ENCODE data around the gene CACNA1A. TPM values are rescaled to one million over a fixed set of nuclear protein-coding genes. Genes with fewer than 3 reads are reported as not detected.

CACNA1A gene
- total RNA-seq, 1 experiment from 2014 or later: not detected

GRCh38 chr19:13302526-13303270 lies 203.6 kb downstream of the CACNA1A start:
- in situ Hi-C loops (cut with HindIII; ENCODE audit: low pct_unique_long_range_greater_than_20kb, low sequenced_read_pairs): no loop called here
- DNase-seq (ENCODE audit: low read depth, low spot score): no peak

GRCh38 chr19:13301627-13302334 lies 204.5 kb downstream of the CACNA1A start:
- no peak for DNase-seq (ENCODE audit: low read depth, low spot score)
- in situ Hi-C loops (cut with HindIII; ENCODE audit: low pct_unique_long_range_greater_than_20kb, low sequenced_read_pairs): no loop called here

GRCh38 chr19:13300421-13301030 lies 205.8 kb downstream of the CACNA1A start:
- DNase-seq (ENCODE audit: low read depth, low spot score): no peak
- in situ Hi-C loops (cut with HindIII; ENCODE audit: low pct_unique_long_range_greater_than_20kb, low sequenced_read_pairs): no loop called here

GRCh38 chr19:13299838-13300237 lies 206.4 kb downstream of the CACNA1A start:
- in situ Hi-C loops (cut with HindIII; ENCODE audit: low pct_unique_long_range_greater_than_20kb, low sequenced_read_pairs): no loop called here
- DNase-seq (ENCODE audit: low read depth, low spot score): no peak

GRCh38 chr19:13298565-13299481 lies 207.5 kb downstream of the CACNA1A start:
- in situ Hi-C loops (cut with HindIII; ENCODE audit: low pct_unique_long_range_greater_than_20kb, low sequenced_read_pairs): no loop called here

GRCh38 chr19:13297023-13297422 lies 209.3 kb downstream of the CACNA1A start:
- in situ Hi-C loops (cut with HindIII; ENCODE audit: low pct_unique_long_range_greater_than_20kb, low sequenced_read_pairs): no loop called here

More at GRCh38 chr19:13298565-13299481, 207.5 kb downstream of the CACNA1A start:
- no peak for DNase-seq (ENCODE audit: low read depth, low spot score)

GRCh38 chr19:13294812-13295567 lies 211.3 kb downstream of the CACNA1A start:
- DNase-seq (ENCODE audit: low read depth, low spot score): no peak
- in situ Hi-C loops (cut with HindIII; ENCODE audit: low pct_unique_long_range_greater_than_20kb, low sequenced_read_pairs): no loop called here

More at GRCh38 chr19:13297023-13297422, 209.3 kb downstream of the CACNA1A start:
- DNase-seq (ENCODE audit: low read depth, low spot score): no peak

GRCh38 chr19:13291913-13292312 lies 214.4 kb downstream of the CACNA1A start:
- in situ Hi-C loops (cut with HindIII; ENCODE audit: low pct_unique_long_range_greater_than_20kb, low sequenced_read_pairs): no loop called here
- no peak for DNase-seq (ENCODE audit: low read depth, low spot score)

- in situ Hi-C loops (cut with HindIII; ENCODE audit: low pct_unique_long_range_greater_than_20kb, low sequenced_read_pairs): no loop called here
- DNase-seq (ENCODE audit: low read depth, low spot score): no peak
Observed at GRCh38 chr19:13290741-13291140, 215.5 kb downstream of the CACNA1A start.

GRCh38 chr19:13289295-13289694 lies 217.0 kb downstream of the CACNA1A start:
- in situ Hi-C loops (cut with HindIII; ENCODE audit: low pct_unique_long_range_greater_than_20kb, low sequenced_read_pairs): no loop called here
- DNase-seq (ENCODE audit: low read depth, low spot score): no peak

GRCh38 chr19:13286195-13286985 lies 219.9 kb downstream of the CACNA1A start:
- DNase-seq (ENCODE audit: low read depth, low spot score): no peak
- in situ Hi-C loops (cut with HindIII; ENCODE audit: low pct_unique_long_range_greater_than_20kb, low sequenced_read_pairs): no loop called here

- in situ Hi-C loops (cut with HindIII; ENCODE audit: low pct_unique_long_range_greater_than_20kb, low sequenced_read_pairs): no loop called here
- no peak for DNase-seq (ENCODE audit: low read depth, low spot score)
Observed at GRCh38 chr19:13284929-13285928, 221.1 kb downstream of the CACNA1A start.

GRCh38 chr19:13283871-13284270 lies 222.4 kb downstream of the CACNA1A start:
- in situ Hi-C loops (cut with HindIII; ENCODE audit: low pct_unique_long_range_greater_than_20kb, low sequenced_read_pairs): no loop called here
- no peak for DNase-seq (ENCODE audit: low read depth, low spot score)

- in situ Hi-C loops (cut with HindIII; ENCODE audit: low pct_unique_long_range_greater_than_20kb, low sequenced_read_pairs): no loop called here
- DNase-seq (ENCODE audit: low read depth, low spot score): no peak
Observed at GRCh38 chr19:13282486-13283065, 223.7 kb downstream of the CACNA1A start.
